CD4-positive, alpha-beta T cell treated with Interleukin-15 for 1 hour (primary cell): ENCODE measurements around the gene SUFU.

Source experiments
- DNase-seq: peaks from one replicate; pipeline ENCODE4 v3.0.0-alpha.2; 2020

Gene SUFU

DNA sequence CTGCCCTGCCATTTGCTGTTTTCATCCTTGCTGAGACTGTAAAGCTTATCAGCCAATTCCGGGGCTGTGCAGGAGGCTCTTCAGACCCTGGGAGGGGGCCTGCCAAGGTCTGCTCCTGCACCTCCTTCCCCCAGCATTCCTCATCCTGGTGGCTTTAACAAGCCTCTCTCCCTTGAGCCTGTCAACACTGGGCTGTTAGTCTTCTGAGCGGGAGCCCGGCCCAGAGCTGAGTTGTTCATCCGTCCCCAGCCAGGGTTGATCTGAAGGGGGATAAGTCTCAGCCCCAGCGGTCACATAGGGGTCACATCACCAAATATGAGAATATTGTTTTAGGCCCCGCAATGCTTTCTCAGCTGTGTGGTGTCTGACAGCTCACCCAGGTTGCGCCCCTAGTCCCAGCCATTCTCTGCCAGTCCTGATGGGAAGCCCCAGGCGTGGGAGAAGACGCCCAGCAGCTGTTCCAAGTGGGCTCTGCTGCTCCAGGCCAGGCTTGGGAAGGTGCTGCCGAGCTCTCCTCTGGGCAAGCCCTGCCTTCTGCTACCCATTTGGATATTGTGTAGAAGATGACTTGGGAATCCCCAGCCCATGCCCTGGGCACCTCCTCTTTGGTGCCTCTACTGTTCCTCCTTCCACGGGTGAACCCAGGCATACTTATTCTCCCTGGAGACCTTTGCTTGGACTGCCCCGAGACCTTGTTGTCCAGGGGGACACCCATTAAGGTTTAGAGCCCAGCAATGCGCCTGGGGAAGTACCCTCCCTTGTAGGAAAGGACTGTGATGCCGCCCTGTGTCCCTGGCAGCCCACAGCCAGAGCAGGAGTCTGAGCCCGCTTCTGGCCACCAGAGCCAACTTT lies 117.0 kb downstream of the SUFU start:
- DNase-seq, result no peak

DNA sequence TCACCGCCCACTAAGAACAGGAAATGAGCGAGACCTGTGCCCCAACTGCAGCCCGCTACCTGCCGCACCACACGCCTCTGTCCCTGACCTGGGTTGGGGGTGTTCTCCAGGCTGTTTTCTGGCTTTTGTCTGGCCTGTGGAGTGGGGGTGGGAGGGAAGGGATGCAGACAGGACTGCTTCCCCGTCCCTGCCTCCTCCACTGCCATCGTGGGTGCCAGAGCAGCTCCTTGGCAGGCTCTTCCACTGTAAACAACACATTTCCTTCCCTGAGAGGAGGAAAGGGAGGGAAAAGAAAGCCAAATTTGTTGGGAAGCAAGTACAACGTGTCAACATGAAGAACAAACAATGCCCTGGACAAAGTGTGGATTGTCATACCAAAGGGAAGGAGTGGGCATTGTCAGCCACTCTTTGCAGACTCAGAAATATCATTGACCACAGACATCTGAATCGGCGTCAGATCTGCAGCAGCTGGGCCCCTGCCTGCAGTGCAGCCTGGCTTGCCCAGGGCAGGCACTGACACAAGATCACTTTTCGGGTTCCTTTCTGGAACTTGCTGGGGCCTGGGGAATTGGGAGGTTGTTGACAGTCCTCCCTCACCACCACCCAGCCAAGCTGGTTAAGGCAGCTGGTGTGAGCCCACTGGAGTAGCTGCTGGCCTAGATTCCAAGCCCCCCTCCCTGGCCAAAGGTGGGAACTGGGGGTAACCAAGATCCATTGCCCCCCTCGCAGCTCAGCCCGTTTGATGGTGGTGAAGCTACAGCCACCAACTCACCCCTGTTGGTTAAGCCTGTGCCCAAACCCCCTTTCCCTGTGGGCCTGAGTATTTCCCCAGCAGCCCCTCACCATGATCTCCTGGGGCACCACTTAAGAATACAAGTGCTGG lies 117.9 kb downstream of the SUFU start:
- no peak for DNase-seq

DNA sequence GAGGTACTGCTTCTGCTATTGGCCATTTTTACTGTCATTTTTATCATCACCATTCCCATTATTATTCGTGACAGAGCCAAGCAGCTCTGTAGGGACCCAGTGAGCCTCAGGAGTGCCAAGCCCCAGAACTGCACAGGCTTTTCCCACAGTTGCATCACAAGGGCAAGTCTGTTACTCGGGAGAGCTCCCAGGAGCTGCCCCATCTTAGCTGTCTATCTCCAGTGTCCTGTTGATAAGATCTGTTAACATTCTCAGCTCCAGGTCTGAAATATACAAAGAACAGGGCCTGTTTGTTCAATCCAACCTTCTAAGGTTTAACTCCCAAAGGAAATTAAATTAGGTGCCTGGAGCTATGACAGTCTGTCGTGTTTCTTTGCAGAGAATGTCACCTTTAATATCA lies 120.3 kb downstream of the SUFU start:
- no peak for DNase-seq

DNA sequence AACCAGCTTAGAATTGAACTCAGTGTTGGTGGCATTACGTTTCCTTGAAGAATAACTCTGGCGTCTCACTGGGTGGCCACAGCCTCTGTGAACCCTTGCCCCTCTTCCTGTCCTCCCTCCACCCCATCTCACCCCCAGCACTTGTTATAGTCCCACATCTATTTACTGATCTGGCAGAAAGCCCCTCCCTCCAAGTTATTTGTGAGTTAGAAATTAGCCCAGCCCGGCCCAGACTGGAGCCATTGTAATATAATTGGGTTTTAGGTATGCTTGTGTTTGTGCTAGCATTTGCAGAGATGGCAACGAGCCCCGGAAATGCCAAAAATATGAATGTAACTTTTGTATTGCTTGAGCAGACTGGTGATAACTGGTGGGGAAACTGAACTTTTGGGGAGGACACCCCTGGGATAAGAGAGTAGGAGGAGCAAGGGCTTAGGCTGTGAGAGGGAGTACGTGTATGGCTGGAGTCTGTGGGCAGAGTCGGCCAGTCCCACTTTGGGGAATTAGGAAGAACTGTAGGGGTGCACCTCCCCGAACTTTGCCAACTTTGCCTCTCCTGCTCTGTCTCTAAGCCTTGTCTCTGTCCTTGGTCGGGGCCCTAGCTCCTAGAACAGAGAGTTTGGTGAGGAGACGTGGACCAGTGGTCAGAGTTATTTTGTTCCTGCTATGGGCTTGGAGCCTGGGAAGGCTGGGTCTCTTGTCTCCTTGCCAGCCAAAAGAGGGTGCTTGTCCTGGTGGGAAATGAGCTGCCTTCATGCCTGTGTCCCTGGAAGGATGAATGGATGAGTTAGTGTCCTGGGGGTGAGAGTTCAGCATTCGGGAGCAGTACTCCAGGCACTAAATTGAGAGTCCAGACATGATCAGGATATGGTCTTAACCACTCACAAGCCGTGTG lies 121.2 kb downstream of the SUFU start:
- DNase-seq, result no peak

DNA sequence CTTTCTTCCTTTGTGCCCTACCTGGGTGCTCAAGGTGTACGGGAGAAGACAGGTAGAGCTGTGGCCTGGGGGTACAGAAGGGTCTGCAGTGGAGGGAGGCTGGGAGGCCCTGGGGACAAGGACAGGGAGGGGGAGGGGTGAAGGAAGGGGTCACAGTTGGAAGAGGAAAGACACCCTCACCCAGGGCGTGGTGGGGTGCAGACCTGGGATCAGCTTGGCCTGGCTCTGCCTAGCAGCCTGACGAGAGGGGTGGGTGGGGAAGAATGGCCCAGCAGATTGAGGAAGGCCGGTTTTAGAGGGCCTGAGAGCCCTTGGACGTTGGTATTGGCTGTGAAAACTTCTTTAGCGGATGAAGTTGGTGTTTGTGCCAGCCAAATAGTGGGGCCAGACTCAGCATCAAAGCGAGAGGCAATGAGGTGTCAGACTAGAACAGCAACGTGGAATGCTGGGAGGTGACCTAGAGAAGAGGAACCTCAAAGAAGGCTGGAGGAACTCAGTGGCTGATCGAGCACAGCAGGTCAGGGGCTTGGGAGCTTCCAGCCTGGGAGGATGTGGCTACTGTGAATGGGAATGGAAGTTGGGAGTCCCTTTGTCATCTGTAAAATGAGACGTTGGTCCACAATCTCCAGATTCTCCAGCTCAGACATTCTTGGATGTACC lies 122.4 kb downstream of the SUFU start:
- DNase-seq, result no peak

DNA sequence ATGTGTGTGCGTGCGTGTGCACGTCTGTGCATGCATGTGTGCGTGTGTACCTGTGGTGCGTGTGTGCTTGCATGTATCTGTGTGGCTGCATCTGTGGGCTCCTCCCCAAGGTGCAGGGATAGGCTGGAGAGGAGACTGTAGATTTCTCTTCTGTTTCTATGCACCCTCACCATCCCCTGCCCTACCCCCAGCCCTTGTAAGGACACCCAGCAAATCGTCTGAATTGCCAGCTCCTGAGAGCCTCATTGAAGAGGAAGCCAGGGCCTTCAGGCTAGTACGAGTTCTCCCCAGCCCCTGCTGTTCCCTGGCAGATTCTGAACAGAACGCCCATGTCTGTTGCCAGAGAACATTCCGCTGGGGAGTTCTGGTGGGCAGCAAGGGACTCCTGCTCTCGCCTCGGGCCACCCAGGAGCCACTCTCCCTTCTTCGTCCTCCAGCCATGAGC lies 123.5 kb downstream of the SUFU start:
- no peak for DNase-seq

DNA sequence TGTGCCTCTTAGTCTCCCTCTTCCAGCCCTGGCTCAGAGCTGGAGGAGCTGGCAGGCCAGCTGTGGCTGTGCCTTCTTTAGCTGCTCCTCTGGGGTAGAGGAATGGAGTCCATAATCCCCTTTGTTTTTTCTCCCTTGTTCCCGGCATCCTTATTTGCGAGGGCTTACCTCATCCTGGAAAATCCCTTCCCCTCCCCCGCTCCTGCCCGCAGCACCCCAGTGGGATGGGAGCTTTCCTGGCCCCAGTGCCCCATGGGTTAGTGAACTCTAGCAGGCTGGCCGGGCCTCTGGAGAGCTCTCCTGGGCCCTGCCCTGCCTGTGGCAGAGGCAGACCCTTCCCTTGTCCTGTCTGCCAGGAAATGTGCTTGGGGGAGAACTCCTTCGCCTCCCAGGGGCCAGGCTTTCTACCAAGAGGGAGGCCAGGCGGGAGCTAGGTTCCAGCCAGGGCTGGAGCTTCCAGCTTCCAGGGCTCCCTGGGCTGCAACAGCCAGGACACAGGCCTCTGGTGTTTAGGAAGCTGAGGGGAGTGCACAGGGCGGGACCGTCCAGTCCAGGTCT lies 124.0 kb downstream of the SUFU start:
- no peak for DNase-seq

DNA sequence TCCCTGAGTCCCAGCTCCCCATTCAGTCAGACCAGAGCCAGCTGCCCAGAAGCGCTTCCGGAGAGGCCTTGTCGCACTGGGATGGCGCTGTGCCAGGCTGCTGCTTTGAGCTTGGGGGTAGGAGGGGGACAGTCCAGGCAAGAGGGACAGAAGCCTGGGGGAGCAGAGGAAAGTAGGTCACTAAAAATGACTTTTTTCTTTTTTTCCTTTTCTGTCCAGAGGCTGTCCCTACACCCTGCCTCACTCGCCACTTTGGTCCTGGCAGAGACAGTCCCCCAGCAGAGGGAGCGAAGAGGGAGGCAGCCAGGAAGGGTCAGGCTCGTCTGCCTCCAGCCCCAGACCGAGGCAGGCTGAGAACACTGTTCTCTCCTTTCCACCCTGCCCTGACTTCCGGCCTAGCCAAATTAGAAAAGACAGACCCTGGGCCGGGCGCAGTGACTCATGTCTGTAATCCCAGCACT lies 124.7 kb downstream of the SUFU start:
- DNase-seq, result no peak

DNA sequence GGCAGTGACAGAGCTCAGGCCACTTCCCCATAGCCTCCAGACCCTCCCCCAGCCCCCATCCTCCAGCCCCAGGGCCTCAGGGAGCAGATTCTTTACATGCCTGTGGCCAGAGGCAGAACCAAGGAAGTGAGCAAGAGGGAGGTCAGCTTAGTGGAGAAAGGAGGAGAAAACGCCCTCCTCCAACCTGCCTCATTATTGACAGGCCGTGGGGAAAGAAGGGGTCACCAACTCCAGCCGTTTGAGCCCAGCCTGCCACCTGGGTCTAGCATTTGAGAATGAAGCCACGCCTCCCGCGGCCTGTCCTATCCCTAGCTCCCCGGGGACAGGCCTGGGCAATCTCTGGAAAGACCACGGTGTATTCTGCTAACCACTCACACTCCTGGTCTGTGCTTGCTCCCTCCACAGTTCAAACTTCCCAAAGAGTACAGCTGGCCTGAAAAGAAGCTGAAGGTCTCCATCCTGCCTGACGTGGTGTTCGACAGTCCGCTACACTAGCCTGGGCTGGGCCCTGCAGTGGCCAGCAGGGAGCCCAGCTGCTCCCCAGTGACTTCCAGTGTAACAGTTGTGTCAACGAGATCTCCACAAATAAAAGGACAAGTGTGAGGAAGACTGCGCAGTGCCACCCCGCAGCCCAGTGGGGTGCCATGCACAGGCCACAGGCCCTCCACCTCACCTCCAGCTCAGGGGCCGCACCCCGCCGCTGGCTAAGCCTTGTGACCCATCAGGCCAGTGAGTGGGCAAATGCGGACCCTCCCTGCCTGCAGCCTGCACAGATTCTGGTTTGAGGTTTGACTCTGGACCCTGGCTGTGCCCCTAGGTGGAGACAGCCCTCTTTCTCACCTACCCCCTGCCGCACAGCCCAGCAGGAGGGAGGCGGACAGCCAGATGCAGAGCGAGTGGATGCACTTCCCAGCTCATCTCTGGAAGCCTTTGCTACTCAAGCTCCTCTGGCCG lies 126.2 kb downstream of the SUFU start:
- DNase-seq, result no peak

DNA sequence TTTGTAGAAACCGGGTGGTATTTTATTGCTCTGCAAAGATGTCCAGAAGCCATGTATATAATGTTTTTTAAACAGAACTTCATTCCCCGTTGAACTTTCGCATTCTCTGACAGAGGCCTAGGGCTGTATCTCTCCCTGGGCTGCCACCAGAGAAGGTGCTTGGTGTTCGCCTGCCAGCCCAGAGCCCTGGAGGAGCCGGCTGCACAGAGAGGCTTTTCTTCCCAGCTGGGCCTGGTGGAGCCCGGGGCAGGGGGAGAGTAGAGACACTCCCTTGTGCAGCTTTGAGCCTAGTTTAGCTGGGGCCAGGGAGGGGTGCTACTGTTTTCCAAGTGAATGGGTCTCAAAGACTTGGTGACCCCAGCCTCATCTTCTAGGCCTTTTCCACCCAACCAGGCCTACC lies 126.9 kb downstream of the SUFU start:
- DNase-seq, result no peak

DNA sequence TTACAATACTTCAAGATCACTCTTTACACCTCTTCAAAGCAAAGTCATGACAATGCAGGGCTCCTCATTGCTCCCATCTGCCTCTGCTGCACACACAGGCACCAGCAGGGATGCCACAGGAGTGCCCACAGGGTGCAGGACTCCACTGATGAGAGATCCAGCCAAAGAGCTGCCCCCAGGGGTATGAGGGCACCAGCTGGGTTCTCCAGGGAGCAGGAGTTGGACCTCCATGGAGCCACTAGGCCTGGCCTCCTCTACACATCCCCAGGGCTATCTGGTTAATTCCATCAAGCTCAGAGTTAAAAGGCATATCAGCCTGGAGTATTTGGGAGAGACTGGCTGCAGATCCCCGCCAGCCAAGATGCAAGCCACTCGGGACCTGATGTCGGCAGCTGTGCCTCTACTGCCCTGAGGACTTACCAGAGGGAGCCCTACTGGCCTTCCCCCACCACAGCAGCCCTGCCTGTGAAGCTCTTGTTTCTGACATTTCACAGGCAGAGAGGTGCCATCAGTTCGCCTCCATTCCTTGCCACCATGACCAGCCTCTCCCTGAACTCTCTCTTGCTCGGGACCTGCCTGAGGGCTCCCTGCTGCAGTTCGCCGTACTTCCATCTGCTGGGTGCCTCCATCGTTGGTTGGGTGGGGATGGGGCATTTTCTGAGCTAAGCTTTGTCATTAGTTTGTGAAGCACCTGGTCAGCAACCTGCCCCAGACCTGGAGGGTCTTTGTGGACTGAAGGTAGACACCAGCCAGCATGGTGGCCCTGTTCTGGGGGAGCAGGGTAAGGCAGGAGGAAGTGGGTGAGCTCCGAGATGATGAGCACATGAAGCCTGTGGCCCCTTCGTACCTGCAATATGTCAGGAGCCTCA lies 128.0 kb downstream of the SUFU start:
- no peak for DNase-seq

DNA sequence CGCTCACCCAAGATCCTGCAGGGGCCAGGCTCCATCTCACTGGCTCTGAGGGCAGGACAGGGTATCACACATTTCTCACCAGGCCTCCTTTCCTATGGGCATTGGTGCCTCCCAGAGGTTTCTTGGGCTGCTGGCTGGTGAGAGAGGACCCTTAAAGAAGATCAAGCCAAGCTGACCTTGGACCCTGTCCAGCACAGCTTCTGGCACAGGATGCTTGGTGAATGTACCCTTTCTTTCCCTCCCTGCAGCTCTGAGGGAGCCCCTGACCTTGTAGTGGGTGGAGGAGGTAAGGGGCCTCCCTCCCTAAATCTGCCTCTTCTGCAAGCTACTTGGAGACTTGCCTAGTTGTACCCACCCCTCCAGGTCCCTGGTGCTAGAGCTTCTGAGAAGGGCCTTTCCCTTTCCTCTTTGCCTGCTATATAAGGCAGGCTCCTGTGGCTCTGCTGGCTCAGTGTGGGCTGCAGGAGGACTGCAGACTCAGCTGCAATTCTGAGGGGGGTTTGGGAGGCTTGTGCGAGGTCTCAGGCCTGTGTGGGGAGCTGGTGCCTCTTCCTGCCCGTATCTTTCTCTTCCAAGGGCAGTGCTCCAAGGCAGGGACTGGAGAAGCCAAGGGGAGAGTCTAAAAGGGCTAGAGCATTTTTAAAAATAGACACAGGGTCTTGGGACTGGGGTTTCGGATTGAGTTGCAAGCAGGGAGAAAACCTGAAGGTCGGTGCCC lies 128.8 kb downstream of the SUFU start:
- no peak for DNase-seq

DNA sequence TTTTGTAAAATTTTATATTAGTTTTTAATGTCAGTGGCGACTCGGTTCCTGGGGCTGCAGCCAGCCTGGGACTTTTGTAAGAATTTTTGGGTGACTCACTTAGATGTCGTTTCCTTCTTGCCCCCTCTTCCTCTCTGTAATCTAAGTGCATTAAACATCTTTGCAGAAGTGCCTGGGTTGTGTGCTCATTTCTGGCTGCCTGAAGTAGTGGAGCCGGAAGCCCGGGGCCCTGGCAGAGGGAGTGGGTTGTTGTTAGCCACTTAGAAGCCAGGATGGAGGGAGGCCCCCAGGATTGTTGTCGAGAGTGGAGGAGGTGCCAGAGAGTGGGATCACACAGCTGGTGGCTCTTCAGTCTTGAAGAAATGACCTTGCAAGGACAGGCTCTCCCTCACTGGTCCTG lies 129.5 kb downstream of the SUFU start:
- DNase-seq, result peak; percentile 69

DNA sequence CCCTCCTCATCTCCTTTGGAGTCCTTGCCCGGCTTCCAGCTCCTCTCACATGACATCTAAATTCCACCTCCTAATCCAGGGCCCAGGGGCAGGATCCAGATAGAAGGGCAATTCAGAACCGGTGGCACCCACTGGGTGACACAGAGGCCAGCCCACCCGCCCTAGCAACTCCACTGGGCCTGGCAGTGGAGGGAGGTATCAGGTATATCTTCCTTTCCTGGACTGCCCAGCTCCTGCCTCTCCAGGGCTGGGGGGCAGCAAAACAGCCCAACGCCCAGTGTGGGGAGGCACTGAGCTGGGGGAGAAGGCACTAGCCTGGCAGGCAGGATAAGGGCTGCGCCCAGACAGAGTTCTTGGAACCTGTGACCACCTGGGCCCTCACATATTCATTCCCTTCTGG lies 130.1 kb downstream of the SUFU start:
- DNase-seq, result no peak

DNA sequence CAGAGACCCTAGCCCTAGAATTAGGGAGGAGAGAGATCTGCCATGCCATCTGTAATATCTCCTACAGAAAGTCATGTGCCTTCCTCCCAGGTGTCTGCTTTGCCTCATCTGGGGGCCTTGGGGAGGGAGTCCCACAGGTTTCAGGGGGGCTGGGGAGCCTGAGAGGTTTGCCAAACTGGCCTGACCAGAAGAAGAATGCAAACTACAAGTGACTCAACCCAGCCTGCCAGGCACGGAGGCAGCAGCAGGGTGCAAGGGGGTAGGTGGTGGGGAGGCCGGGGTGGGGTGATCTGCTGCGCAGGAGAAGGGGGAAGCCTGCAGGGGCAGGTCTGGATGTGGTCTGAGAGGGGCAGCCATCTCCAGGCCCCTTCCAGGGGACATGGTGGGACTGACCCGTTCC lies 130.9 kb downstream of the SUFU start:
- DNase-seq, result no peak

DNA sequence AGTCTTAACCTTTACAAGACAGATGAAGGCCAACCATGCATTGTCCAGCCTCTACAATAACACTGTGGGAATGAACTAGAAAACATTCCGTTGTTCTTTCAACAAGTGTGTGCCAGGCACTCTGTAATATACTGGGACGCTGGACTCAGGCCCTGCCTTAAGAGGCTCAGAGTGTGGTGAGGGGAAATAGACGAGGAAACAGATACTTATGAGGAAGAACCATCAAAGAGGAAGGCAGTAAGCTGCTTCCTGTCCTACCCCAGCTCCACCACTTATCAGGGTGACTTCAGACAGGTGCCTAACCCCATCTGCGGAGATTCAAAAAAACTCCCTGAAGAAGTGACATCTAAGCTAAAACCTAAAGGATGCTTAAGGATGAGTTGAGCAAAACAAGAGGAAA lies 131.6 kb downstream of the SUFU start:
- no peak for DNase-seq

DNA sequence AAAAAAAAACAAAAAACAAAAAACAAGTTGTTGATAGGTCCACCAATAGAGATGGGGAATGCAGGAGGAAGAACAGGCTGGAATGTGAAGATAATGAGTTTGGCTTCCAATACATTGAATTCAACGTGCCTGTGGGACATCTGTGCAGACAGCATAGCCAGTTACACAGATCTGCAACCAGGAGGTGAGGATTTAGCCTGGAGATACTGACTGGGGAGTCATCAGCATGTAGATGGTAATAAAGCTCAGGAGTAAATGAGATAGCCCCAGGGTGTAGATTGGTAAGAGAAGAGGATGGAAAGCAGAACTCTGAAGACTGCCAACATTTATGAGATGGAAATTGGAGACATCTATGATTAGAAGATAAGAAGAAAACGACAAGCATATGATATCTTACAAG lies 135.8 kb downstream of the SUFU start:
- no peak for DNase-seq

DNA sequence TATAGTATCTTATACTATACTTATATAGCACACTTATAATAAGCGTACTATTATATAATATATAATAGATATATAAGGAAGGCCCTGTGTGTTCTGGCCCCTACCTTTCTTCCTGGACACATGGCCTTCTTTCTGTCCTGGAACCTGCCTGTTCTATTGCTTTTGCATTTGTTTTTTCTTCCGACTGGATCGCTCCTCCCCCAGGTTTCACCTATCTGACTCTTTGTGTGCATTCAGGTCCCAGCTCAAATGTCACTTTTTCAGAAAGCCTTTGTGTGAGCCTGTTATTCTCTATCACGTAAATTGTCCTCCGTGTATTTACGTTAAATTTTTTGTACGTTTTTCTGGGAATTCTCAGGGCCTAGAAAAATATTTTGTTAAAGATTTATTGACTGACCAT lies 137.6 kb downstream of the SUFU start:
- no peak for DNase-seq
